Measurements from ENCODE around the gene NAA25. TPM values are rescaled to one million over a fixed set of nuclear protein-coding genes. Genes with fewer than 3 reads are reported as not detected.
"Not testable (repeated sequence)": the region's sequence is repeated elsewhere in the genome, so short reads cannot be mapped to it uniquely, and the experiment has no call there.

NAA25 gene
- polyA plus RNA-seq, 1 of the 3 experiments (the other 2 are of a cell fraction): 4.4 TPM

DNA sequence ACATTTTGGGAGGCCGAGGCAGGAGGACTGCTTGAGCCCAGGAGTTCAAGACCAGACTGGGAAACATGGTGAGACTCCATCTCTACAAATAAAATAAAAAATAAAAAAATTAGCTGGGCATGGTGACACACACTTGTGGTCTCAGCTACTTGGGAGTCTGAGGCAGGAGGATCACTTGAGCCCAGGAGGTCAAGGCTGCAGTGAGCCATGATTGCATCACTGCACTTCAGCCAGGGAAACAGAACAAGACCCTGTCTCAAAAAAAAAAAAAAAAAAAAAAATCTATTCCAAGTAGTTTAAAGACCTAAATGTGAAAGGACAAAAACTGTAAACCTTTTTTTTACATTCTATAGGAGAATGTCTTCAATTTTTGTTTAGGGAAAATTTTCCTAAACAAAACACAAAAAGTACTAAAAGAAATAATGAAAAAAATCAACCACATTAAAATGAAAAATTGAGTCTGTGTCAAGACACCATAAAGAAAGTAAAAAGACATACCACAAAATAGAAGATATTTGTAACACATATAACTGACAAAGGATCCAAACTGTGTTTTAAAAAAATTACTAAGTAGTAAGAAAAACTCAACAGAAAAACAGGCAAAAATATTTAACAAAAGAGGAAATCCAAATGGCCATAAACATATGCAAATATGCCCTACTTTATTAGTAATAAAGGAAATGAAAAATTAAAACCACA, 112.7 kb downstream of the NAA25 start:
- WGBS (ENCODE audit: low lambda C conversion rate): 90% methylated on average over 1 of the region's 1 CpG
- no peaks in the 10 kb centered on the region for H3K27me3 ChIP-seq (ENCODE audit: insufficient read depth)
- no peaks in the 10 kb centered on the region for H3F3A ChIP-seq (replicated peaks; ENCODE audit: insufficient read depth)
- no peaks in the 10 kb centered on the region for H3K9me3 ChIP-seq
- H3K27ac ChIP-seq (ENCODE audit: low read depth in 2 of 2, low read length in 1 of 2): no peak overlapping the region
- TF ChIP-seq EZH2phosphoT487 (IDR thresholded peaks at IDR 0.05; ENCODE audit: borderline replicate concordance, low read depth) (no peak), SIN3A (IDR thresholded peaks at IDR 0.05; ENCODE audit: borderline replicate concordance, low read depth, low read length) (no peak), TAF1 (IDR thresholded peaks at IDR 0.05; ENCODE audit: borderline replicate concordance, low read depth, low read length) (no peak), RXRA (IDR thresholded peaks at IDR 0.05; ENCODE audit: borderline replicate concordance, low read depth) (no peak), SMC3 (IDR thresholded peaks at IDR 0.05; ENCODE audit: low read depth, low read length) (no peak), TEAD4 (IDR thresholded peaks at IDR 0.05; ENCODE audit: borderline replicate concordance, insufficient read depth) (no peak), TCF12 (IDR thresholded peaks at IDR 0.05) (no peak)
- TF ChIP-seq, protein P1, sequence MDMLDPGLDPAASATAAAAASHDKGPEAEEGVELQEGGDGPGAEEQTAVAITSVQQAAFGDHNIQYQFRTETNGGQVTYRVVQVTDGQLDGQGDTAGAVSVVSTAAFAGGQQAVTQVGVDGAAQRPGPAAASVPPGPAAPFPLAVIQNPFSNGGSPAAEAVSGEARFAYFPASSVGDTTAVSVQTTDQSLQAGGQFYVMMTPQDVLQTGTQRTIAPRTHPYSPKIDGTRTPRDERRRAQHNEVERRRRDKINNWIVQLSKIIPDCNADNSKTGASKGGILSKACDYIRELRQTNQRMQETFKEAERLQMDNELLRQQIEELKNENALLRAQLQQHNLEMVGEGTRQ (IDR thresholded peaks at IDR 0.05; ENCODE audit: borderline replicate concordance, low read depth, low read length): no peak
- no peaks in the 10 kb centered on the region for H3K9me2 ChIP-seq
- H3K4me2 ChIP-seq: no peak overlapping the region
- no peaks in the 10 kb centered on the region for H3K79me2 ChIP-seq (ENCODE audit: insufficient read depth)
- H3K4me1 ChIP-seq (ENCODE audit: control insufficient read depth in 1 of 2, insufficient read depth in 2 of 2, low read depth in 1 of 2, low read length in 1 of 2): no peaks in the 10 kb centered on the region
- POLR2A ChIA-PET: no interaction called here
- H3K4me3 ChIP-seq (ENCODE audit: low read depth in 2 of 2, low read length in 1 of 2): no peak overlapping the region
- no peak for DNase-seq
- H4K20me1 ChIP-seq (ENCODE audit: insufficient read depth): no peaks in the 10 kb centered on the region
- H3K9ac ChIP-seq: no peak overlapping the region
- CTCF ChIA-PET: interaction anchor here (0.7 kb wide), 1 partner anchor 36 kb away, joined by 3 read pairs; no protein-coding TSS in a partner anchor
- peaks cover 0 to 3% of the 10 kb centered on the region in 2 experiments for H3K36me3 ChIP-seq (replicated peaks in 1 of 2; ENCODE audit: control insufficient read depth in 1 of 2, insufficient read depth in 2 of 2, low read length in 1 of 2)
- H2AFZ ChIP-seq (ENCODE audit: low read depth): no peak overlapping the region

GRCh38 chr12:111994211-111995111, 114.1 kb downstream of the NAA25 start:
- H3K36me3 ChIP-seq (replicated peaks in 1 of 2; ENCODE audit: control insufficient read depth in 1 of 2, insufficient read depth in 2 of 2, low read length in 1 of 2); H3K9me2 ChIP-seq; H3K27ac ChIP-seq (ENCODE audit: low read depth in 2 of 2, low read length in 1 of 2); H4K20me1 ChIP-seq (ENCODE audit: insufficient read depth); H3K4me1 ChIP-seq (ENCODE audit: control insufficient read depth in 1 of 2, insufficient read depth in 2 of 2, low read depth in 1 of 2, low read length in 1 of 2); H2AFZ ChIP-seq (ENCODE audit: low read depth); H3K9ac ChIP-seq; POLR2A ChIA-PET; H3K9me3 ChIP-seq; H3K27me3 ChIP-seq (ENCODE audit: insufficient read depth); H3K4me3 ChIP-seq (ENCODE audit: low read depth in 2 of 2, low read length in 1 of 2); H3K4me2 ChIP-seq; CTCF ChIA-PET; H3K79me2 ChIP-seq (ENCODE audit: insufficient read depth); H3F3A ChIP-seq (replicated peaks; ENCODE audit: insufficient read depth); DNase-seq: not testable (repeated sequence)
- 92% methylated on average over 17 of the region's 17 CpGs for WGBS (ENCODE audit: low lambda C conversion rate)

Measured in SK-N-SH (cell line).